ENCODE results near the gene CYP1B1.
"Not testable (repeated sequence)": the region's sequence is repeated elsewhere in the genome, so short reads cannot be mapped to it uniquely, and the experiment has no call there.

CYP1B1 gene

DNA sequence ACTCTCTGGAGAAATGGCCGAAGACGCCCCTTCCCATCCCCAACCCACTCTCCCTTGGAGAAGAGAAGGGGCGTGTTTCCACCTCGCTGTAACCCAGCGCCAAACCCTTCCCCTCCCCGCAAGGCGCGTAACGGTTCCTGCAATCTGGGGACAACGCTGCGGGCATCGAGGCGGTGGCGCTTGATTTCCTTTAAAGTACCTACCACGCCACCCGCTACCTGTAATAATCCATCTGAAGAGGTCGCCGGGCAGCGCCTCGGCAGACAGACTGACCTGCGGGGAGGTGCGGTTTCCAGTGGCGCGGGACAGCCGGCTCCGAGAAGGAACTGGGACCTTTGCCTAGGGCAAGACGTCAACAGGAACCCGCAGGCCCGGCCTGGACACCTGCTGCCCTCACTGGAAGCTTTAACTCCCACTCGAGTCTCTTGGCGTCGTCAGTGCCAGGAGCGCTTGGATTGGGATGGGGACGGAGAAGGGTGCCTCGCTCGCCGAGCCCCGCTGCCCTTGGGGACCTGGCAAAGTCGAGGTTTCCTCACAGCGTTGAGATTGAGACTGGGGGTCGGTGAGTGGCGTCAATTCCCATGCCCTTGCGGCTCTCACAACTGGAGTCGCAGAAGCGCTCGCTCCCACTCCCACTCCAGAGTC, at the start of gene CYP1B1:
Gene CYP1B1, minus strand, starts transcription at position 645 of the 645 bp plus-strand sequence. CDS start 763 bp downstream, outside the sequence.
- DNase-seq (ENCODE audit: low spot score): no peak

DNA sequence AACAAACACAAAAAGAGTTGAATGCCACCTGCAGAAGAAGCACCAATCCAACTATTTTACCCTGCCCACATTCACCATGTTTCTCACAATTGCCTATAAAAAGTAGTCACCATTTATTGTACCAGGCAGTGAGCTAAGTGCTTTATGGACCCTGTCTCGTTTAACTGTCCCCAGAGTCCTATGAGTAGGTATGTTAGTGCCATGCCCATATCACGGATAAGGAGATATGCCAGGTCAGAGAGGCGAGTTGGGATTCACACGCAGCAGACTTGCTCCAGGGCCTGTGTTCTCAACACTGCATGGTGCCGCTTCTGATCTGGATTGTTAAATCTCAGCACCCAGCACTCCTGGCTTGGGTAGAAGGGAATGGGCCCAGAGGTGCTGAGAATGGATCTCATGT, 49.1 kb upstream of the CYP1B1 start:
- DNase-seq (ENCODE audit: low spot score): no peak

DNA sequence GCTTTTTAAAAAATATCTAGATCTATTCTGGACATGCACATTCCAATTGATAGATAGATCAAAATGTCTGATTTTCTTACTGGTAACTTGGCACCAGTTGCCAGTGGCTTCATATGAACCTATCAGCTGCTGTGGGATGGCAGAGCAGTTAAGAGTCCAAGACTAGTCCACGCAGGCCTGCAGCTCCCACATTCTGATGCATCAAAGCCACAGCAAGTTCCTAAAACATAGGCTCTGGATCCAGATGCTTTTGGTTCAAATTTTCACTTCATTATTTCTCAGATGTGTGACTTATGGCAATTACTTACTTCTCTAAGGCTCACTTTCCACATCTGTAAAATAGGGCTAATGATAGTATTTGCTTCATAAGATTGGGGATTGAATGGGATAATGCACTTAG, 48.0 kb upstream of the CYP1B1 start:
- no peak for DNase-seq (ENCODE audit: low spot score)

DNA sequence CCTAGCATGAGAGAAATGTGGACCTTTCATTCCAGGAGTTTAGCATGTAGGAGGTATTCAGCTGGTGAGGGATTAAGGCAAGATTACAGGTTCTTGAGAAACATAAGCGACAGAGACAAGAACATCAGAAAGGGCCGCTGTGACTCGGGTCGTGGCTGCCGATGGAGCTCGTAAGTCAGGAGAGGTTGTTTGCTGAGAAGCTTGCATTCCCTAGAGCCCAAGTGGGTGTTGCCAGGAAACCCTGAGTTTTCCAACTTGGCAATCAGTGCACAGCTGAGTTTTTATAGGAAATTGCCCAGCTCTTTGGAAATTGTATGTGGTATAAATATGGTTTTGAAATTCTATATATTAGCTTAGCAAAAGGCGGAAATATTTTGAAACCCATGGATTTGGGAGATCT, 46.4 kb upstream of the CYP1B1 start:
- DNase-seq (ENCODE audit: low spot score): no peak

DNA sequence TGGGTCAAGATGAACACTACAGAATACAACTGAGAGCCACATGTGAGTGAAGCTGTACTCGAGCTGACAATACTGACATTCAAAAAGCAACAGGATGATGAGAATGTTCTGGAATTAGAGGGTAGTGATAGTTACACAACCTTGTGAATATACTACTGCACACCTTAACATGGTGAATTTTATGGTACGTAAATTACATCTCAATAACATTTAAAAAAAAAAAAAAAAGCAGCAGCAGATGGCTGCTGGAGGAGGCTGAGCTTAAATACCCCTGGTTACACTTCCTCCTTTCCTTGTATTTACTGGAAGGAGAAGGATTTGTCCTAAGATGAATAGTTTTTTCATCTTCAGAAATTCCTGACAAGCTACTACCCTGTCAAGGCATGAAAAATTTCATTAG, 45.5 kb upstream of the CYP1B1 start:
- DNase-seq (ENCODE audit: low spot score): no peak

DNA sequence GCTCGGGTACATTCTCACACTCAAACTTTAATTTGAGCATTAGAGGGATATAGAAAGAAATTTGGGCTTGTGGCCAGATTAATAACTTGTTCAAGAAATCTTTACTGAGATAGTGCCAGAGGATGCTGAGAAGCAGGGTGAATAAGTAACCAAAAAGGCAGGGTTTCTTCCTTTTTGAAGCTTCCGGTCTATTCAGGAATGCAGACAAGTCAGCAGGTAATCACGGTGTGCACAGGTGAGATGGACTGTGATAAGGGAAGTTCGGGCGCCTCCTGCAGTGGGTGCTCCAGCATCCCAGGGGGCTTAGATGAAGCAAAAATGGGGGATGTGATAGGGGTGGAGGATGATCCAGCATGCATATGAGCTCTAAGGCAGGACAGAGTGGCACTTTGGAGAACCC, 44.9 kb upstream of the CYP1B1 start:
- no peak for DNase-seq (ENCODE audit: low spot score)

DNA sequence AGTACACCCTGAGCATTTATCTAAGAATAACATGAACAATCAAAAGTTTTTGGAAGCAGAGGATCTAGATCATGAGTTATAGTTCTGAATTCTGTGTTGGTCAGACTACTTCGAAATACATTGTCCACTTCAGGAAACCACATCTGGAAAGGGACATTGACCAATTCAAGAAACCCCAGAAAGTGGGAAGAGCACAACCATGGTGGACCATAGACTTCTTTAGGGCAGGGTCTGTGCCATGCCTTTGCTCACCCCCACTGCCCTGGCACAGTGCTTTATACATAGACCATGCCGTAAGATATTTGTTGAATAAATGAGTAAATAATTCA, 44.3 kb upstream of the CYP1B1 start:
- DNase-seq (ENCODE audit: low spot score): no peak

DNA sequence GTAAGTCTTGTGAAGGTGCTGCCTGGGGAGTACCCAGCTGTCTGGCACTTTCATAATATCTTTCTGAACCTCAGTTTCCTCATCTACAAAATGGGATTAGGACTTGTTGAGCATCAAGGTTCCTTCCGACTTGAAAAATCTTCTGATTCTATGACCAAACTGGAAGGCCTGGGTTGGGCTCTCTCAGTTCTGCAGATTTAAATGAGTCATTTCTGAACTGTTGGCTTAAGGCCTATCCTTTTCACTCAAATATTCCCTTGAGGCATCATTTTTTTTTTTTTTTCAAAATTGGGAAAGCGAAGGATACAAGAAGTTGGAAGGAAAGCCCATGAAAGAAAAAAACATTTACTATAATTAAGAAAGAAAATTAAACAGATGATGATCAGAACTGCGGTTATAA, 40.8 kb upstream of the CYP1B1 start:
- no peak for DNase-seq (ENCODE audit: low spot score)

DNA sequence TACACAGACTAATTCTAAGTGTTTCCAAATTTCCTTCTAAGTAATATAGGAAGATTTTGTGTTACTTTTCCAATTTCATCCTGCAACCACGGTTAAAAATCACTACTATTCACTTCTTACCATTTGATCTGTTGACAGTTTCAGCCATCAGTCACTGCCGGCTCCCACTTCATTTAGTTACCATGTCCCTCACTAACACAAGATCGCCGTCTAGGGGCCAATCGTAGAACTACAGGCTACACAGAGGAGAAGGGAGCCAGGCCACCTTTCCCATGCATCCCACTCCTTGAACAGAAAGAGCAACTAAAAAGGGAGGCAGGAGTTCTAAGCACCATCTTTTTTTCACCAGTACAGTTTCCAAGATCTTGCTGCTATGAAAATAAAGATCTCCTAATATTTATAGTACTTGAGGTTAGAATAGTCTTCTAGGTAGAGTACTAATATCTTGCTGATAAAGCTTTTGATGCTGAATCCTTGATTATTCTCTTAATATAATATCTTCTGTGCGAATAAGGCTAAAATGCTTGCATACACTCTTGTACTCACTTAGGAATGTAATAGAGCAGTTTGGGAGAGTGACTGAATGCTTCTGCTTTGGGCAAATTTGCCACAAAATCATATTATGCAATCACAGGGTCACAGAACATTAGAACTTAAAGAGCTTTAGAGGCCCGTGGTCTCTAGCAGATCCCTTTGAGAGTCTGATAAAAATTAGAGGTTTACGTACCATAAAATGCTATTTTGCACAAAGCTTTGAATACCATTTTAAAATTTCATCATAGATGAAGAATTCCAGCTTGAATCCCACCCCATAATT, 39.5 kb upstream of the CYP1B1 start:
- DNase-seq (ENCODE audit: low spot score): peak; percentile 44

DNA sequence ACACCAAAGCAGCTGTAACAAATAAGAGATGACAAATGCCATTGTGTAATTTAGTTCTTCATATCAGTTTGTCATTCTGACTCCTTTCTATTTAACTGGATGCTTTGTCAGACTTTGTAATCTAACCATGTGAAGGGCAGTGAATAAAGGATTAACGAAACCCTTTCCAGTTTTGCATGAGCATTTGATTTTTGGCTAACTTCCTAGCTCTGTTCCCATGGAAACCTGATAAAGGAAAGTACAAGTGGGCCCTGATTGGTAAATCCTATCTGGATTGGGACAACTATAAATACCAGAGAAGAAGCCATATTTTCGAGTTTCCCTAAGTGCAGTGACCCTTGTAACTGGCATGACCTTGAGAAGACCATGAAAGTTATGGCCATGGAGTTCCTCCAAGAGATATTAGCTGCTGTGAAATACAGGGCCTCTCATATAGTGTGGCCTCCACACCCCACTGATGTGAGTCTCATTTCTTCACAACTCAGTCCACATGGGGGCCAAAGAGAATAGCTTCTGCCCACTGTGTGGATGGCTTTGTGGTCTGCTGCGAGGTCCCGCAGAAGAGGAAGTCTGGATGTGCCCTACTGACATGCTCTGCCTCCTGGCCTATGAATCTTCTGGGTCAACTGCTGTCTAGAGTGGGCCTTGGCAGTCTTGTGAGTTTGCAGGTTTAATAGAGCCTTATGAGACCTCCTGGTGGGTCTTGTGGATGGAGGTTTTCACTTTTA, 38.2 kb upstream of the CYP1B1 start:
- DNase-seq (ENCODE audit: low spot score): no peak

DNA sequence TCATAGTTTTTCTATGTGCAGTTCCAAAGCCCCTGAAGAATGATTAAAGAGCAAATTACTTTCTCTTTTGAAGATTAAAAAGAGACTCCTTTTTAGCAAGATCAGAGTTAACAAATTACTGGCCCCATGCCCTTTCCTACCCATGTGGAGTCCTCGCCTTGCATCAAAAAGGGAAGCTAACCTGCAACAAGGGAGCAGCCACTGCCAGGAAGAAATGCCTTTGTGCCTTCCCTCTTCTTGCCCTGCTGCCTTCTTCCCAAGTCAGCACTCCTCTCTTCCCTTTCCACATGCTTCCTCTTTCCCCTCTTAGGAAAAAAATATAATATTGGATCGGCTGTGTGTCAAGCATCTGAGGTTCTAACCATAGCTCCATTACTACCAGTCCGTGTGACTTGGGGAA, 37.1 kb upstream of the CYP1B1 start:
- DNase-seq (ENCODE audit: low spot score): no peak

DNA sequence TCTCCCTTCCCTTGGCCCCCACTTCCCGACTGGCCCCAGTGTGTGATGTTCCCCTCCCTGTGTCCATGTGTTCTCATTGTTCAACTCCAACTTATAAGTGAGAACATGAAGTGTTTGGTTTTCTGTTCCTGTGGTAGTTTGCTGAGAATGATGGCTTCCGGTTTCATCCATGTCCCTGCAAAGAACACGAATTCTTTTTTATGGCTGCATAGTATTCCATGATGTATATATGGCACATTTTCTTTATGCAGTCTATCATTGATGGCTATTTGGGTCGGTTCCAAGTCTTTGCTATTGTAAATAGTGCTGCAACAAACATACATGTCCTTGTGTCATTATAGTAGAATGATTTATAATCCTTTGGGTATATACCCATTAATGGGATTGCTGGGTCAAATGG, 35.4 kb upstream of the CYP1B1 start:
- not testable (repeated sequence) for DNase-seq (ENCODE audit: low spot score)

DNA sequence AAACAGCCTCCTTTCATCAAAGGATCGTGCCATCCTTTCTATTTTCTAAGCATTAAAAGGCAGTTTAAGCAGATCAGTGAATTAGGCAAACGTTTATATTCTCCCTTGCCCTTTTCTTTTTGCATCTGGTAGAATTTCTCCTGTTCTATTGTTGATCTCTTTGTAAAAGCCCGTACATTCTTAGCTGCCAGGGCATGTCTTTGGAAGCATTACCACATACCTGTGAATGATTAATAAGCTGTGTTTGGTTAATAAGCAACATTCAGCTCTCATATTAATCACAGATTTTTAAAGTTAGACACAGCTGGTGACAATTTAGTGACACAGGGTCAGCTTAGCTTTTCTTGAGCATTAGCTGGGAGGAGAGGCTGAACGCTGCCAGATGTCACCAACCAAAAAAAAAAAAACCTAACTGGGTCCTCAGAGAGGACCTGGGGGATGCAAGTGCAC, 33.8 kb upstream of the CYP1B1 start:
- DNase-seq (ENCODE audit: low spot score): no peak

DNA sequence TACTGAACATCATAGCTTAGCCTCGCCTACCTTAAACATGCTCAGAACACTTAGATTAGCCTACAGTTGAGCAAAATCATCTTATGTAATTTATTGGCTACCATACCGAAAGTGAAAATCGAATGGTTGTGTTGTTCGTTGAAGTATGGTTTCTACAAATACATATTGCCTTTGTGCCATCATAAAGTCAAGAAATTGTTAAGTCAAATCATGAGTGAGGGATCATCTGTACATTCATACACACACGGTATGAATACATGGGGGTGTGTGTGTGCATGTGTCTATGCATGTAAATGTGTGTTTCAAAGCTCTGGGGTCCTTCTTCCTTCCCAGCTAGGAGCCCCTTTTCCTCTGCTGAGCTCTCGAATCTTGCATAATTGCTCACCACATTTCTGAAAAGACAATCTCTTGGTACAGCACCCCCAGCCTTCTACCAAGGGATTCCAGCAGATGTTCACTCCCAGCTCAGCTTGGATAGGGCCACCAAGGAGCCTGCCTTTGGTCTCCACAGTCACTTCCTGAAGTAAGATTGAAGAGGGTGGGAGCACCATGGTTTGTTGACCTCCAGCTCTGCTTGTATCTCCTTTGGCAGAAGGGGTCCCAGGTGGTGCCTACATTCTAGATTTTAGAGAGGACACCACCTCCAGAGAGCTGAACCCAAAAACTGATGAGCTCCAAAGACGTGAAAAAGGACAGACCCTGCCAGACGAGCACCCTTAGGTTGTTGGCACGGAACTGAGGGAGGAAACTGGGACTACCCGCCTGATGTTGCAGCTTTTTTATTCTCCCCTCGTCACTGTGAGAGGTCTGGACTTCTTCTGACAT, 33.2 kb upstream of the CYP1B1 start:
- no peak for DNase-seq (ENCODE audit: low spot score)

DNA sequence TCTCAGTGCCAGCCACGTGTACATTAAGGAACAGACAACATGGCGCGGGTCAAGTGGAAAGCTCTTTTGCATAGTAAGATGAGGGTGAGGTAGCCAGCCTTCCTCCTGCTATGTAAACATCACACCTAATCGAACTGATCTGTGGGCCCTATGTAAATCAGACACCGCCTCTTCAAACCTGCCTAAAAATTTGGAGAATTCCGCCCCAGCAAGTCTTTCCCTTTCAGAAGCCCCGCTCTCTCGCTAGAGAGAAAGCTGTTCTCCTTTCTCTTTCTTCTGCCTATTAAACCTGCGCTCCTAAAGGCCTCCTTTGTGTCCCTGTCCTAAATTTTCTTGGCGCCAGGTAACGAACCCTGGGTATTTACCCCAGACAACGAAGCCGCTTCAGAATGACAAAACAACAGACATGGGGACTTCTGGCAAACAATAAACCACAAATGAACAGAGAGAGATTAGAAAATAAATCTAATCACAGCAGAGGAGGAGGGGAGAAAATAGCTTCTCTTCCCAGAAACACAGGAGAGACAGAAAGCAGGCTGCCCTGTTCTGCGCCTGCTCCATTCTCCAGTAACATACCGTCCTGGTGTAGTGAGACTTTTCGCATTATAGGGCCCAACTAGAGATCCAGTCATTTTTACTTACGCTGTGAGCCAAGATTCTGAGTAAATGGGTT, 31.9 kb upstream of the CYP1B1 start:
- no peak for DNase-seq (ENCODE audit: low spot score)

DNA sequence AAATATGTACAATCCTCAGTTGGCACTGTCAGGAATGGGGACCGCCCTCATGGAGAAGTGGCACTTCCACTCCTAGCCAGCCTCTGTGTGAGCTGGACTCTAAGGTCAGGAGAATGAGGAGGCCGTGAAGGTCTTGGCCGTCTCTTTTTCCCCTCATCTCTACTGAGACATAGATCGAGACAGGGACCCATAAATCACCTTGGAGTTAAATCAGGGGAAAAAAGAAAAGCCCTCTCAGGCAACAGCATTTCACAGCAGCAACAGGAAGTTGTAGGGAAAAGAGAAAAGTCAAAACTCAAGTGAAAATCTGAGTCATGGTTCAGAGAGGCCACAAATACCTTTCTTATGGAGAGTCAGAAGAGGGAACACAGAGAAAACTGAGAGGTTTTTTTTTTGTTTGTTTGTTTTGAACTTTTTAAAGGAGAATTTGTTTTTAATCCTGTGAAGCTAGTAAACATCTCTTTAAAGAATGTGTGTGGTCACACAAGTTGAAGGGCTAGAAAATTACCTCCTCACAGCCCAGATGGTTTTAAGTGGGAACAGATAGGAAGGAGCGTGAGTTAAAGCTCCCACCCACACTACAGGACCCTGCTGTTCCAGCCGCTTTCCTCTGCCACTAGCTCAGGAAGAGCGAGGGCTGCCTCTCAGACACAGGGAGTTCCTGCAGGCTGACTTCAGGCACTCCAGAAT, 30.6 kb upstream of the CYP1B1 start:
- DNase-seq (ENCODE audit: low spot score): no peak

DNA sequence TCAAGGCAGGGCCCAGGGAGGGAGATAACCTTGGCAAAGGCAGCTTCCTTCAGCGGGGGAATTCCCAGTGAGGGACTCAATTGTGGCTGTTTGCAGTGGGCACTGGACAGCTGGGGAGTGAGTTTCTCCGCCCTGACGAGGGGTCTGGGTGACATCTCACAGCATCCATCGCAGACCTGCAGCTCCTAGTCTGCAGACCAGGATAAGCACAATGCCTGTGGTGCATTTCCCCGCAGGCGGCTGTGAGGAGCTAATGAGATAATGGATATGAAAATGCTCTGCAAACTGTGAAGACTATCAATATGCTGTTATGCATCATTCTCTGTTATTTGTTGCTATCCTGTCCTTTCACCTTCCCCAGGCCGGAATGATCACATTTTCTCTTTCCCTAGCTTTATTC, 30.0 kb upstream of the CYP1B1 start:
- no peak for DNase-seq (ENCODE audit: low spot score)

DNA sequence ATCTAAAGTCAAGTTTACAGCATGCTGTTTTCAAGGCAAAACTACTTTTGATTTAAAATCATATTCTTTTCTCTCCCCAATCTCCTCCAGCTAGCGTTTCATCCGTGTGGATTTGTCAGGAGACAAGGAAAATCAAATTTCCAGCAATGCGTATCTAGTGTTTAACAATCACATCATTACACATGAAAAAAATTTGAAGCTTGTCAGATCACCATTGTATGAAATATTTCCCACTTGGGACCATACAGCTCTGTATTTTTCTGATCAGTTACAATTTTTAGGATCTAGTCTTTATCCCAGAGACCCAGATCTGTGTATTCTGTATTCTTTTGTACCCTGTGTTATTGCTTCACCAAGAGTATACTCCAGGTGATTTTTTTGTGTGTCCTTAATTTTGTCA, 28.6 kb upstream of the CYP1B1 start:
- DNase-seq (ENCODE audit: low spot score): no peak

DNA sequence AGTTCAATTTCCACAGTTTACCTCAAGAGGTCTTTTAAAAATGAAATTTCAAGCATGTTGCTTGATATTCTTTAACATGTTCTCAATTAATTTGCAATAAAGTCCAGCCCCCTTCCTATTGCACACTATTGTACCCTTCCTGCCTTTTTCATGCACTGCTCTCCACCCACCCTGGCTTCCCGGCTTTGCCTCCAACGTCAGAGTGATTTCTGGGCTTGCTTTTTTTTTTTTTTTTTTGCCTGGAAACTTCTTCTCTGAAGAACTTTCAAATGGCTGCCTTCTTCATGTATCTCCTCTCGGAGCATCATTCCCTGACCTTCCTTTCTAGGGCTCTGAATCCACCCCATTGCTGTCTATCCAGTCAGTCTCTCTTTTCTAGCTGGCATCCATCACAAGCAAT, 24.4 kb upstream of the CYP1B1 start:
- DNase-seq (ENCODE audit: low spot score): no peak

DNA sequence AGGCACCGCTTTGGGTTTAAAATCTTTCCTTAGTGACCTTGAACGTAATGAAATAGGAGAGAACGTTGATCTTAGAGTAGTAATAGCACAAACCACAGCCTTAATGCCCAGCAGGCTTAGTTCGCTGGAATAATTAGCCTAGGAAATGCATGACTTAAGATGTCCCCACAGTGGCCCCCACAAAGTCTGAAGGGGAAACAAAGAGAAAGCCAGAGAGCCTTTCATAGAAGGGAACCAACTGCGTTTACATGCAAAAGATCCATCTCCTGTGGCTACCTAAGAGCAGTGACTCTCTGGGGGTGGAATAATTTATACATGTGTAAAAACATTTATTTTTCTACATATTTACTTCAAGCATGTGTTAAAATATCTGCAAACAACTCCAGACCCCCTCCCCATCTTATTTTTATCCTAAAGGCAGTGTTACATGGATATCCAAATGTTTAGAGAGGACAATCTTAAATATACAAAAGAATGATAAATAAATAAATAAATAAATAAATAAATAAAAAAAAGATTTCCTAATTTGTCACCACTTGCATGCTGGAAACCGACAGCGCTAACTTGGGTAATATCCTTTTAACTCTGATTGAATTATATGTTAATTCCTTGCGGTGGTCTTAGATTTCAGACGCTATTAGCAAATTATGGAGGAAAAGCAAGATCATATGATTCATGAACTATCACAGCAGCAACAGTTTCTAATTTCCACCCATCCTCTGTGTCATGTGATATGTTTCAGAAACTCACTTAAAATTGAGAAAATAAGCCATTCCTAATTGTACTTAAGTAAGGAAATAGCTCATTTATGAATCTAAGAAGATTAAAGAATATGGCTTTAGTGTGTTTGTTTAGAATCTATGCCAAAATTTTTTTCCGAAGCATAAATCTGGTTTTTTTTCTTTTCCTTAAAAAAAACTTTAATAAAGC, 23.4 kb upstream of the CYP1B1 start:
- no peak for DNase-seq (ENCODE audit: low spot score)
